HS-27A (cell line): ENCODE data around the gene MDGA2.

ENCODE experiments used
- DNase-seq: peaks from one replicate; pipeline ENCODE4 v3.0.0-alpha.2; 2012; ENCODE audit warnings: low read depth, missing footprints

Gene MDGA2

DNA sequence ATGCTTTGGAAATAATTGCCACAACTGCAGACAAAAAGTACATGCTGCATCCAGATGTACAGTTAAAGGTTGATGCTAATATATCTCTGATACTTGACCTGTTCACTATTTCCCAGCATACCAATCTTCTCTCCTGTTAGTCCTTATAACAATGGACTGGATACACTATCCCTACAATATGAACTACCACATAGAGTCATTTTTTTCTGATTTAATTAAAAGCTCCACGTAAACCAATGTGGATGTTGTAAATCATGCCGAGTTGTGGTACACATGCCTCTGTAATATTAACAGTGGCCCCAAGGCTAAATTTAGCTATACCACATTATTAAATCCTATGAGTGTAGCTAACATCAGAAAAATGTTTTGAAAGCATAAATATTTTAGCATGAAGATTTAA is 554.8 kb downstream of the MDGA2 start:
- DNase-seq, result no peak

DNA sequence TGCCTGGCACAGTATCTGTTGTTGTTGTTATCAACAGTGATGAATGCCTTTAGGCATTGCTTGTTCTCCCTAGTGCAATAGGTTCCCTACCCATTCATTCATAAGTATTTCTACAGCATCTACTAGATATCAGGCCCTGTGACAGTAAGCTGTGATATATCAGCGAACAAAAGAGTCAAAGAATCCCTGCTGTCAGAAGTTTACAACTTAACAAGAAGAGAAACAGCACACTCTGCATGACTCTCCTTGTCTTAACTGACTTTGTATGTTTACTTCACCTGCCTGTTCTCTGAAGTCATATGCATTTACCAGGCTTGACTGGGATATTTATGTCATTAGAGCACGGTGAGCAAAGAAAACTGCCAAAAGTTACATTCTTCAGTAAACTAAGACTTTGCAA is 571.6 kb downstream of the MDGA2 start:
- DNase-seq, result no peak

DNA sequence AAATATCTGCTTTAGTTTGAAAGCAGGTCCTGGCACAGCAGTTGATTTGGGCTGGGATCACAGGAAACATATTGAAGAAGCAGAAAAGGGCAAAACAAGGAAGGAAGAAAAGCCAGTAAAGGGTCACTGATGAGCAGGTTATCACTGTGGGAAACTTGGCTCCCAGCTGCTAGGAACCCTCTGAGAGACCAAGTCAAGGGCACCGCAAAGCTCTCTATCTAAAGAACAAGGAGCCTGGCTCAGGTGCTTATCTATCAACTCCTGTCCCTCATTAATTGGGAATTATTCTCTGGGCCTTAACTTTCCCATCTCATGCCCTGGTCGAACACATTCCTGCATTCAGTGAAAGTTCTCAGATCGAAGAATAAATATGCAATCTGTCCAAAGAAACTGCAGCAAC is 572.9 kb downstream of the MDGA2 start:
- no peak for DNase-seq

DNA sequence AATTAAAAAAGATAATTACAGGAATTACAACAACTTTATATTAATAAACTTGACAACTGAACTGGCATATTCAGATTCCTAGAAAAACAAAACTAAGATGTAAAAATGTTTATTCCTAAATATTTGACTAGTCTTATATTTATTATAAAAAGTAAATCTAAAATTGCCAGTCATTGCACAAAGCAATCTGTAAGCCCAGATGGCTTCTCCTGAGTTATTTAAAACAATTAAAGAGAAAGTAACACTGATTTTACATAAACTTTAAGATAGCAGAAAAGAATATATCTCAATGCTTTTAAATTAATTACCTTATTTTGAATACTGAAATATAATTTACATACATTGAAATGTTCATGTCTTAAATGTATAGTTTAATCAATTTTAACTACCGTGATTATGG is 589.7 kb downstream of the MDGA2 start:
- no peak for DNase-seq

DNA sequence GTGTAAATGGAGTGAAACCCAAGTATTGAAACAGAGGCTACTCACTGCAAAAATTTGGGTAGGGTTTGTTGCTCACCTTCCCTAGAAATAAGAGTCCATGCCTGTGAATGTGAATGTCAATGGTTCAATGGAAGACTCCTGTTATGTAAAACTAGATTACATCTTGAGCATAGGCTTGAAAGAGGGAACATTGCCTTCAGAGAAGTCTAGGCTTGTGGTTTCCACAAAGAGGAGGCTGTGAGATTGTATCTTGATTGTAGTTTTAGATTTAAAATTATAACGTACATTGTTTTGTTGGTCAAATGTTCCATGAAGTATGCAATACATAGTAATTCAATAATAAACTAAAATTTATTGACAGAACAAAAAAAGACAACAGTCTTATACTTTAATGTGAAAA is 610.1 kb downstream of the MDGA2 start:
- no peak for DNase-seq

DNA sequence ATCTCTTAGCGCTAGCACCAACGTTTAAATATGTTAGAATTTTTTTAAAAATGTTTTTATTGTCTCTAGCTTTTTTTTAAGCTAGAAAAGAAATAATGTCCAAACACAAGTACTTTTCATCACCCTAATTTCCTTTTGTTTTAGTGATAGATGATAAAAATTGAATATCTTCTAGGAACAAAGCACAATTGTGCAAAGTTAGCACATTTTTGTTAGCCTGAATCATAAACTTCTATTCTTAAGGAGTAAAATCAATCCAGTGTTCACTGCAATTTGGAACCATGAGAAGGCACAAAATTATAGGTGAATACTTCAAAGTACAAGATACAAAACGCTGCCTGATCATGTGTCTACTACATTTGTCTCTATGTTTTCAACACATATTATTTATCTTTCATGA is 615.4 kb downstream of the MDGA2 start:
- DNase-seq, result no peak

DNA sequence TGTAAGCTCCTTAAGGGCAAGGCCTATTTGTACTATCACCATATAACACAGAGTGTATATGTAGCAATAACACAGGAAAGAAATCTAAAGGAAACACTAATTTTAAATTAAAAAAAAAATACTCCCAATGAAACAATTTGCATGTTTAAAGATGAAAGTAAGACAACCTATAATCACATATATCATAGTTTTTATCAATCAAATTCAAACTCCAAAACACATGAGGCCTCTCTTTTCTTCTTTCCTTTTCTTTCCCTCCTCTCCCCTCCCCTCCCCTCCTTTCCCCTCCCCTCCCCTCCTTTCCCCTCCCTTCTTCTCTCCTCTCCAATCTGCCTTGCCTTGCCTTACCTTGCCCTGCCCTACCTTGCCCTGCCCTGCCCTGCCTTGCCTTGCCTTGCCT is 618.0 kb downstream of the MDGA2 start:
- DNase-seq, result no peak

DNA sequence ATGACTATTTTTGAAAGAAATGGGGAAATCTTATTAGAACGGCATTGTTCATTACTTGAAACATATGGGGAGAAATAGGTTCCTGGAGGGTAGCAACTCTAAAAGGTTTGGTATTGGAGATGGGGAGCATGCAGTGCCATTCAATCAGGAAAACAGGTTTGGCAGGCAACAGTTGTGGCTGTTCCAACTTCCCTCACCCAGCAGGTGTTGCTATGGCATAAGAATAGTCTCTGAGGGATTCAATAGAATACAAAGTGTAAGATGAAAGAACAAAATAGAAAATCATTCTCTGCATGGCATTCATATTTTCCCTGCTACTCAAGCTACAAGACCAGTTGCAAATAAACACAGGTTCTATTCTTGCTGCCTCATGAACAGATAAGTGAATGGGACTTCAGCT is 630.6 kb downstream of the MDGA2 start:
- no peak for DNase-seq

DNA sequence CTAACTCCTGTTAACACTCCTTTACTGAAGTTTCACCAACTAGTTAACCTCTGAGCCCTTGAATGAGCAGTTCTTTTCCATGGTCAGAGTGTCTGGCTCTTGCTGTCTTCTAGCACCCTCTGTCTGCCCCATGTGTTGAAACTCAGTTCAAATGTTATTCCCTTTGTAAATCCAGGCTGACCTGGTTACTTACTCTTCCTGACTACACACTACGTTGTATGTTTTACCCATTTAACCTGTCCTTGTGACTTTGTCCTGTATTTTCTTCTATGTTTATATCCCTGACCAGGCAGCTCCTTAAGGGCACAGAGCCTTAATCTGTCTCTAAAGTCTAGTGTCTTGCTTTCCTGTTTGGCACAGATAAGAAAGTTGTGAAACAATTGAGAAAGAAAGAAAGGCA is 634.9 kb downstream of the MDGA2 start:
- no peak for DNase-seq

DNA sequence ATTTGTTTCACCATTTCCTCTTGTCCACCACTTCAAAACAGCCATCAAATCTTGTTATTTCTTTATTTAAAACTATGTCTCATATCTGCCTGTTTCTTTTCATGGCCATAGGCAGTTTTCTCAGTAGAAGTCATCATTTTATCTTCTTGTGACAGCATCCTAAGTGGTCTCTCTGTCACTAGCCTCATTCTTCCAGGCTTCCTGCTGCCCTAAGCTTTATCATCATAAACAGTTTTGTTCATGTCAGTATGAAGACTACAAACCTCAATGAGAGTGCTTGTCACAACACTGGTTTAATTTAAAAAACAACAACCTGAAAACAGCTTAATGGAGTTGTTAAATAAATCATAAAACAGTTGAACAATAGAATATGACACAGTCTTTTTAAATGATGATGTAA is 636.1 kb downstream of the MDGA2 start:
- DNase-seq, result no peak

DNA sequence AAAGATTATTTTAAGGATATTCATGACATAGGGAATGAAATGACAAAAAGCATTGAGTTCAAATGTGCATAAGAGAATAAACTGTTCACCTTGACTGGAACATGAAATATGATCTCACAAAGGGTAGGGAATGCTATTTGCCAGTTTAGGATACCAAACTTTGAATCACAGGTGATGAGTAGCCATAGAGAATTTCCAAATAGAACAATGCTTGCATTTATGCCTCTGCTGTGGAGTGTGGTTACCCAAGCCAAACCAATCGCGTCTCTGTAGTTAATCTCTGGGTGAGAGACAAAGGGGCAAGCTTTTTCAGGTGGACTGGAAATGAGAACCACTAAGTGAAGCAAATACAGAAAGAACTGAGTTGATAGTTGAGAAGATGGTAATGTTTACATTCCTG is 652.7 kb downstream of the MDGA2 start:
- DNase-seq, result no peak

DNA sequence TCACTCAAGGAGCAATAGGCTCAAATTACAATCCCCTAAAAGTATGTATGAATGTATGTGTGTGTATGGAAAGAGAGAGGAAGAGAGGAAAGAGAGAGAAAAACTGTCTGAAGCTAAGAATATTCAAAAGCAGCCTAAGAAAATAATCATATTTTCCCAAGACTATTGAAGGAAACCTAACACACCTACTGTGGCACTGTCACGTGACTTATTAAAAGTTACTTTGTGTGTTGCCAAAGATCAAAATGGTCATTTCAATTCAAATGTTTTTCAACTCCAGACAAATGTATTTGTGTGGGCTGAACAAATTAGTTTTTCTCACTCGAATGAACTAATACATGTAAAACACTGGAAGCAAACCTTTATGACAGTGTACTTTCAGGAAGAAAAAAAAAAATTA is 654.9 kb downstream of the MDGA2 start:
- DNase-seq, result no peak

DNA sequence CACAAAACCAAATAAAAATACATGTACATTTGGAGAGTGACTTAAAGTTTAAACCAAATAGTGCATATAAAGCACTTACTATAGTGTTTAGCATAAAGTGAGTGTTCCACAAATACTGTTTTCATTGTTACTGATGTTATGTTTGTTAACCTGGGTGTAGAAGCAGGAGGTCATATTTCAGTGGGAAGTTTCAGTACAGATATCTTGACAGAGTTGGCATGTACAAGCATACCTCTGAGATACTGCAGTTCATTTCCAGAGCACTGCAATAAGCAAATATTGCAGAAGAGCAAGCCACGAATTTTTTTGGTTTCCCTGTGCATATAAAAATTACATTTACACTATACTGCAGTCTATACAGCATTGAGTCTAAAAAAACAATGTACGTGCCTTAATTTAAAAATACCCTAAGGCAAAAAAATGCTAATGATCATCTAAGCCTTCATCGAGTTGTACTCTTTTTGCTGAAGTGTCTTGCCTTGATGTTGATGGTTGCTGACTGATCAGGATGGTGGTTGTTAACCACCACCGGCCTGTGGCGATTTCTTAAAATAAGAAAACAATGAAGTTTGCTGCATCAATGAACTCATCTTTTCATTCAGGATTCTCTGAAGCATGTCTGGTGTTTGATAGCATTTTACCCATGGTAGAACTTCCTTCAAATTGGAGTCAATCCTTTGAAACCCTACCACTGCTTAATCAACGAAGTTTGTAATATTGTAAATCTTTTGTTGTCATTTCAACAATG is 662.7 kb downstream of the MDGA2 start:
- DNase-seq, result no peak

DNA sequence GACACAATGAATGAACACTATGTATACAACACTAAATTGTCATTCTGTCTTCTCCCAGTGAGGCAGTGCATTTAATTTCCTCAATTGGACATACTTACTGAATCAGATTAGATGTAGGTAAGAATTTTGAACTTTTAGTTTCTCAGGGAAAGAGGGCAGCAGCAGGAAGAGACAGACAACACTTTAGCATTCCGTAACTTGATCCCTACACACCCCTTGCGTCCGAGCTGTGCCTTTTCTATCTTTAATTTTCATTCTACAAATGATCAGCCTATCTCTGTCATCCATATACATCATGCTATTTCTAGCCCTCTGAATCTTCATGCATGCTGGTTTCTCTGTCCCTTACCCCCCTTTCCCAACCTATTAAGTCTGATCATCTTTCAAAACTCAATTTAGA is 665.8 kb downstream of the MDGA2 start:
- no peak for DNase-seq

DNA sequence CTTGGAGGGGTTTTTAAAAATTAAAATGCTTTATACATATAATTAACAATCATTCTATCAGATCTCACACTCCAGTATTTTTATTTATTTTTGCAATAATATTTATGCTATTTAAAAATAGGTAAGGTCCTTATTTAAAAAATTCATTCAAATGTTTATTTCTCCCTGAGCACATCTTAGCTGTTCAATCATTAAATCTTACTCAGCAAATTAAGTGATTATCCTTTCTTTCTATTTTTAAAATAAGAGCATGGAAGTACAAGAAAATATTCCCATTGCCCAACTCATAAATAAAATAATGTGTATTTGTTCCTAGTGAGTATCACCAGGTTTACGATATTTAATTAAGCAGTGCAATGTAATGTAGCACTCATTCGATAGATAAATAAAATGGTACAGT is 666.7 kb downstream of the MDGA2 start:
- no peak for DNase-seq

DNA sequence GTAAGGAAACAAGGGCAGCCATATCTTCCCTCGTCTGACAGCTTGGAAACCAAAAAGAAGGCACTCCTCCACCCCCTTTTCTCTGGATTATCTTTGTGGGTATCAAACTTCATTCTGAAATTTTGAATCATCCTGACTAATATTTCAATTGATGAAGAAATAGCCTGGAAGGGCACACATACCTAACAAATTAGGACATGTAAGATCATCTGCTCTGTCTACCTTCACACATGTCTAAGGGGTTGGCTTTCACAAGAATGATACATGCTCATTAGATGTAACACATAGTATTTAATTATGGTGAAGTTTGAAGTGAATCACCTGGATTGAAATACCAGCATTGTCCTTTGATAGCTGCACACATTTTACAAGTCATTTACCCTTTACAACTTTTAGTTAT is 675.7 kb downstream of the MDGA2 start:
- no peak for DNase-seq

DNA sequence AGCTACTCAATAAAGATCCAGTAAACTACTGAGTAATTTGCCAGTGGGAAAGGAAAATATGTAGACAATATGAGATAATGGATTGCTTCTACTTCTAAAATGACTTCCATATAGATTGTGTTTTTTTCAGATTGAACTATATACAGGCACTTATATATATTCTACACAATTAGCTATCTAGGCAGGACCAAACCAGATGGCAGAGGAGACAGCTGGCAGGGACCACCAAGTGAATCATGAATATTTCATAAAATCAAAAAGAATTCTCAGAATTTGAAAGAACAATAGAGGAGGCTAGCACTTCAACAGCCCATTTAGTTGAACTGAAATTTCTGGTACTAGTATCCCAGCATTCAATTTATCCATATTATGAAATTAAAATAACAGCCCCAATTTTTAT is 685.8 kb downstream of the MDGA2 start:
- no peak for DNase-seq

DNA sequence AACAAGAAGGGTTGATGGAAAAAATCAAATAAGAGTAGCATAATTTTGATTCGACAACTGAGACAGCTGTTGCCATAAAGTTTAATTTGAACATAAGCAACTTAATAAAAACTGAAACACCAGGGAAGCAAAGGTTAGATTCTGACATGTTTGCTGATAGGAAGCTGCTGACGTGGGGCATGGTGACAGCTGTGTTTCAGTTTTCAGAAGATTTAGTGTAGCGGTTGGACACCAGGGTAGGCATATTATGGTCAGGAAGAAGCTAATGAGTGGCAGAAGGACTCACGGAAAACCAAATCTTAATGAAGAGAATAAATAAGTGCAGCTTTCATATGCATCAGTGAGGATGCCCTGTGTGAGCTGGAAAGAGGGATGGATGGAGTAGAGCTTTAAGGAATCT is 687.1 kb downstream of the MDGA2 start:
- no peak for DNase-seq

DNA sequence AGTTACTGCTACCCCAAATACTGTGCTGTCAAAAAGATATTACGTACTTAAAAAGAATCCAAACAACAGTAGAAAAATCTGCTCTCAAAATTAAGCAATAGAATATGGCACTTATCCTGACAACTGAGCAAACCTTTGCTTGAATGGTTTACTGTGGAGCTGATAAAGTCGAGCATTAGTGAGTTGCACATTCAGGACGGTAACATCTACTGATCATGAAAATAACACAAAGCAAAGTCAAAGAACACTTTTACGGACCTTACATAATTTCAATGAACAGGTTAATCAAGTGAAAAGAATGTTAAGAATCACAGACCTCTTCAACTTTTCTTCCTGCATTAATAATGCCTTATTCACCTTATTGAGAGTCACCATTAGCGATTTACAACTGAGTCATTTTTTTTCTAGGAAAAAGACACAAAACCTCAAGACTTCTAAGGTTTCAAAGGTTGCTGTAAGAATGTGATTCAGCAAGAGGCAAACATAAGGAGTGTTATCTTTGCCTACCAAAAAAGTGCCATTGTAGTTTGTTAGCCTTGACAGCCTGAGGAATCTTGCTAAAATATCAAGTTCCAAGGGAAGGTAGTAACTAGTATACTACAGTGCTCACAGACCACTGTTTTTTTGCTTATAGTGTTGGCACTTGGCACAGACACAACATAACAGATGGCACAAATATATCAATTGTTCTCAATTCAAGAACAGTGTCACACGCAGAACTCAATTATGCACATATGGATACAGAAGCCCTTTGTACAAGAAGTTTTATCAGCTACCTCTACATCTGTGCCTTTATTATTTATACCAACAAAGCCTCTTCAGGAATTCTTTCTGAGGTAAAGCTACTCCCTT is 689.6 kb downstream of the MDGA2 start:
- DNase-seq, result no peak

DNA sequence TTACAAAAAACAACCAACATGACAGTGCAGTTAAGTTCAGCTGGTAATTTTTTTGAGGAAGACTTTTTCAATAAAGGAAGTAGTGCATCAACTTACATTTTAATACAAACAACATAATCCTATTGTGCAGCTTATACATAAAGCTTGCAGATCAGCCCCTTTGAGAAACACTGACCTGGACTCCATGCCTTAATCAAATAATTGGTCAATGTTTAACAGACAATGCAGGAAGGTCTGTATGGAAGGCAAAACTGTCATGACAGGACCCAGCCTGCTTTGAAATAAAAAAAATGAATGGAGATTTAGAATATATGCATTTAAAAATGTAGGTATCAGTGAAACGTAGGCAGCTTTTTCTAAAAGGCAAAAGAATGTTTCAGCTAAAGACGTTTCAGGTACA is 702.1 kb downstream of the MDGA2 start:
- DNase-seq, result no peak

DNA sequence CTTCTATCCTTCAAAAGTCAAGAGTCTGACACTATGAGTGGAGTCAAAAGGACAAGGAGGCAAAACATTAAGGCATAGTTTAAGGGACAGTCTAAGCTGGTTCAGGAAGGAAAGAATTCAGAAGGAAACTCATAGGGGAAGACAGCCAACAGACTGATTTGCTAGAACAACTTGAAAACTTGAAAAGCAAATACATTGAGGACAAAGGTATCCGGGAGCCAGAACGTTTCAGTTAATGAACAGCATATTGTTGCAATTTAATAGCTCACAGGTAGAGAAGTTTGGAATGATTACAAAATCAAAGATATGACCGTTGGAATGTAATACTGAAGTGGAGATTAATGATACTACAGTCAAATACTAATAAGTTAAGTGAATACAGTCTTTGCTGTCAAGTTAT is 711.0 kb downstream of the MDGA2 start:
- DNase-seq, result no peak

DNA sequence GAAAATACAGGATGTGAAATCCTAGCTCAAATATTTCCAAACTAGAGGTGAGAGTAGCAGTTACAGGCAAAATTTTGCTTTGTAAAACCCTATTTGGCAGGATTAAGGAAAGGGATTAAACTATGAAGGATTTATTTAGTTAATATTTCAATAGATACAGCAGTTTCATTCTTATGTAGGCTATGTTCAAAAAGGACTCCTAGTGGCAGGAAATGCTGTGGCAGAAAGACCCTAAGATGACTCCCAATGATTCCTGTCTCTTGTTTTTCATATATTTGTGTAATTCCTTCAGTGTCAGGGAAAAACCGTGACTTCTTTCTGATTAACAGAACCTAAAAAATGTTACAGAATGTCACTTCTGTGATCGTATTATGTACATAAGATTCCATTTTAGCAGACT is 724.3 kb downstream of the MDGA2 start:
- DNase-seq, result no peak

DNA sequence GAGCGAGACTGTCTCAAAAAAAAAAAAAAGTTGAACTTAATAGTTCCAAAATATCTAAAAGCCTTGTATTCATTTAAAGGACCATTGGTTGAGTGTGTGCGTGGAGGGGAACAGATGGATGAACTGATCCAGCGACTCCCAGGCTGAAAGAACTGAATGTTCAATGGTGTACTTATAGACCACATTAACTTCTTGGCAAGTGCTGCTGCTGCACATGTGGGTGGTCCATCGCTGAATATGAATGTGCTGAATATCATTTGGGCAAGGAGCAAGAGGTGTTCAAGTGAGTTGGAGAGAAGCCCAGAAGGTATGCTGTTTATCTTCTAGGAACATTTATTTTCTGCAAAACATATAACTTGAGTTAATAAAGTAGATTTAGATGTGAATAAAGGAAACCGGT is 734.8 kb downstream of the MDGA2 start:
- no peak for DNase-seq

DNA sequence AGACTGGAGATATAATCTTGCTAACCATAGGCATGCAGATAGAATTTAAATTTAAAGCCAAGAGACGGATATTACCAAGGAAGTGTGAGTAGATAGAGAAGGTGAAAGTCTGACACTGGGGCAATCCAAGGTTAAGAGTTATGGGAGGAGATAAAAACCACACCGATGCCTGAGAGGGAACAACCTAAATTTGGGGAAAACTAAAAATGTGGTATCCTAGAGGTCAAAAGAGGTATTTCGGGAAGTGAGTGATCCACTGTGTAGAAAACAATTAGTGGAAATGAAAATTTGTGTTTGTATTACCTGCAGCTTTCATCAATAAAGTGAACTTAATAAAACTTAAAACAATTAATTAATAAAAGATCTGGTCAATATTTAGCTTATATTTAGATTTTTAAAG is 754.9 kb downstream of the MDGA2 start:
- no peak for DNase-seq
